IPS-15b (cell line): ENCODE data around the gene KMT5C.

Experiments
- H3K27me3 ChIP-seq: one replicate; pipeline ENCODE4 v1.6.1; 2013; ENCODE audit warnings: low read length; ENCODE audit not compliant: control insufficient read depth, insufficient read depth
- H3K36me3 ChIP-seq: one replicate; pipeline ENCODE4 v1.6.1; 2013; ENCODE audit warnings: low read length; ENCODE audit not compliant: control insufficient read depth, insufficient read depth
- H3K4me1 ChIP-seq: one replicate; pipeline ENCODE4 v1.6.1; 2013; ENCODE audit warnings: mild to moderate bottlenecking, low read length; ENCODE audit not compliant: control insufficient read depth, insufficient read depth
- H3K4me3 ChIP-seq: one replicate; pipeline ENCODE4 v1.5.1; 2013; ENCODE audit warnings: low read depth, low read length
- H3K9ac ChIP-seq: one replicate; pipeline ENCODE4 v1.6.1; 2013; ENCODE audit warnings: low read depth, mild to moderate bottlenecking, low read length
- H3K9me3 ChIP-seq: one replicate; pipeline ENCODE4 v1.6.1; 2013; ENCODE audit warnings: mild to moderate bottlenecking, low read length; ENCODE audit not compliant: control insufficient read depth, insufficient read depth

Gene KMT5C

GRCh38 chr19:55341595-55342531 is 2.2 kb downstream of the KMT5C start:
- peak overlapping the region; percentile 55 for H3K4me3 ChIP-seq
- H3K4me1 ChIP-seq, result peaks cover 8% of the 10 kb centered on the region
- no peak overlapping the region for H3K9ac ChIP-seq
- H3K9me3 ChIP-seq, result no peaks in the 10 kb centered on the region
- H3K36me3 ChIP-seq, result peaks cover 41% of the 10 kb centered on the region
- no peaks in the 10 kb centered on the region for H3K27me3 ChIP-seq

GRCh38 chr19:55344444-55344843 is 4.8 kb downstream of the KMT5C start:
- H3K9ac ChIP-seq, result no peak overlapping the region
- H3K4me3 ChIP-seq, result no peak overlapping the region
- H3K36me3 ChIP-seq, result peaks cover 45% of the 10 kb centered on the region
- peaks cover 18% of the 10 kb centered on the region for H3K4me1 ChIP-seq
- H3K27me3 ChIP-seq, result no peaks in the 10 kb centered on the region
- H3K9me3 ChIP-seq, result no peaks in the 10 kb centered on the region

- no peak overlapping the region for H3K9ac ChIP-seq
- peaks cover 49% of the 10 kb centered on the region for H3K36me3 ChIP-seq
- no peak overlapping the region for H3K4me3 ChIP-seq
- H3K27me3 ChIP-seq, result no peaks in the 10 kb centered on the region
- no peaks in the 10 kb centered on the region for H3K9me3 ChIP-seq
- H3K4me1 ChIP-seq, result peaks cover 21% of the 10 kb centered on the region
These were observed 5.6 kb downstream of the KMT5C start for GRCh38 chr19:55345101-55345817.

GRCh38 chr19:55345818-55346724 is 6.4 kb downstream of the KMT5C start:
- Histone ChIP-seq H3K4me3 (no peak overlapping the region), H3K4me1 (peaks cover 23% of the 10 kb centered on the region), H3K9me3 (no peaks in the 10 kb centered on the region), H3K9ac (no peak overlapping the region), H3K27me3 (no peaks in the 10 kb centered on the region), H3K36me3 (peaks cover 50% of the 10 kb centered on the region)

GRCh38 chr19:55346725-55347441 is 7.2 kb downstream of the KMT5C start:
- H3K9me3 ChIP-seq, result no peaks in the 10 kb centered on the region
- no peak overlapping the region for H3K4me3 ChIP-seq
- H3K4me1 ChIP-seq, result peaks cover 17% of the 10 kb centered on the region
- H3K27me3 ChIP-seq, result peaks cover under 1% of the 10 kb centered on the region
- H3K9ac ChIP-seq, result no peak overlapping the region
- peaks cover 54% of the 10 kb centered on the region for H3K36me3 ChIP-seq

GRCh38 chr19:55347442-55348009 is 7.8 kb downstream of the KMT5C start:
- Histone ChIP-seq H3K36me3 (peaks cover 49% of the 10 kb centered on the region), H3K4me3 (no peak overlapping the region), H3K9me3 (no peaks in the 10 kb centered on the region), H3K27me3 (peaks cover 7% of the 10 kb centered on the region), H3K9ac (no peak overlapping the region), H3K4me1 (peaks cover 16% of the 10 kb centered on the region)

- H3K27me3 ChIP-seq, result peaks cover 16% of the 10 kb centered on the region
- peaks cover 16% of the 10 kb centered on the region for H3K4me1 ChIP-seq
- H3K9ac ChIP-seq, result peak overlapping the region; percentile 61
- H3K36me3 ChIP-seq, result peaks cover 40% of the 10 kb centered on the region
- H3K9me3 ChIP-seq, result no peaks in the 10 kb centered on the region
- H3K4me3 ChIP-seq, result peak overlapping the region; percentile 27
These were observed 8.8 kb downstream of the KMT5C start for GRCh38 chr19:55348317-55349034.

- Histone ChIP-seq H3K27me3 (peaks cover 24% of the 10 kb centered on the region), H3K4me1 (peaks cover 16% of the 10 kb centered on the region), H3K9me3 (no peaks in the 10 kb centered on the region), H3K4me3 (no peak overlapping the region), H3K36me3 (peaks cover 23% of the 10 kb centered on the region), H3K9ac (no peak overlapping the region)
These were observed 11.1 kb downstream of the KMT5C start for GRCh38 chr19:55350620-55351315.

- H3K27me3 ChIP-seq, result peaks cover 31% of the 10 kb centered on the region
- H3K9me3 ChIP-seq, result no peaks in the 10 kb centered on the region
- peaks cover 16% of the 10 kb centered on the region for H3K4me1 ChIP-seq
- peaks cover 16% of the 10 kb centered on the region for H3K36me3 ChIP-seq
- no peak overlapping the region for H3K4me3 ChIP-seq
- H3K9ac ChIP-seq, result no peak overlapping the region
These were observed 12.4 kb downstream of the KMT5C start for GRCh38 chr19:55352040-55352439.
